Lower leg skin (tissue), 4 donors: ENCODE results near the gene PLA2G2D. TPM values are rescaled to one million over a fixed set of nuclear protein-coding genes. Genes with fewer than 3 reads are reported as not detected.

ENCODE experiments used
- DNase-seq, 2 donors: peaks; one replicate each; pipeline ENCODE4 v3.0.0-alpha.2; 2019; ENCODE audit warnings: low spot score in 2 of 2
- H3K4me3 ChIP-seq: fragments of 200-600 bp; sonication (generic); 2 replicates; pipeline ENCODE4 v1.5.1; 2017; ENCODE audit warnings: mild to moderate bottlenecking, low read depth; ENCODE audit not compliant: poor library complexity, severe bottlenecking
- POLR2A ChIP-seq, 2 donors: fragments of 450-650 bp; IDR thresholded peaks; one replicate each; pipeline ENCODE4 v1.6.1; 2016 to 2017; ENCODE audit warnings: antibody characterized with exemption in 2 of 2, mild to moderate bottlenecking in 1 of 2, moderate library complexity in 1 of 2
- WGBS, 2 donors: methylation state at CpG; one replicate each; pipeline ENCODE4 v1.1.5; 2018; 5-methylcytosine and 5-hydroxymethylcytosine counted together
- intact Hi-C: fragments of 100-400 bp; cut with DNase I; formaldehyde crosslinking; loops from one replicate; pipeline ENCODE4 v1.15.0; 2023; ENCODE audit warnings: low total_unique reads
- total RNA-seq, 4 donors: library from RNA; depleted of rRNA; stranded (reverse); fragments of >200 nt; gene quantifications; one replicate each; pipeline ENCODE4 v1.1.0, GENCODE V29; 2016
- TF ChIP-seq, protein P1 (sequence below), 3 donors: fragments of 450-650 bp; IDR thresholded peaks; one replicate each; pipeline ENCODE4 v1.5.1; 2016; ENCODE audit warnings: antibody characterized with exemption in 3 of 3, mild to moderate bottlenecking in 3 of 3, moderate library complexity in 2 of 3

PLA2G2D gene, protein sequence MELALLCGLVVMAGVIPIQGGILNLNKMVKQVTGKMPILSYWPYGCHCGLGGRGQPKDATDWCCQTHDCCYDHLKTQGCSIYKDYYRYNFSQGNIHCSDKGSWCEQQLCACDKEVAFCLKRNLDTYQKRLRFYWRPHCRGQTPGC
- not detected for total RNA-seq

DNA sequence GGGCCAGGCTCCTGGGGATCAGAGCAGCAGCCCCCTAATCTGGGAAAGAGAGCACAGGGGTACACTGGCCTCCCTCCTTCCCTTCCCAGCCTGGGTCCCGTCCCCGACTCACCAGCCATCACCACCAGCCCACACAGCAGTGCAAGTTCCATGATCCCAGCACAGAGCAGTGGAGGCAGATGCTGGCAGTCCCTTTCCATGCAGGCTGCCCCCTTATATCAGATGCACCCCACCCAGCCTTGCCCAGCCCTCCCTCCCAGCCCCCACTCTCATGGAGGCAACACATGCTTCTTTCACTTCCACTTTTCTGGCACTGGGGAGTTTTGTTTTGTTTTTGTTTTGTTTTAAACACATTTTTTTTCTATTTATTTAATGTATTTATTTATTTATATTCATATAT, at the start of gene PLA2G2D:
TSS of gene PLA2G2D (minus strand) at position 190 of the 400 bp plus-strand sequence. CDS start at position 152, 38 bp downstream.
- no peak for DNase-seq
- no peak within 1 kb of the TSS for H3K4me3 ChIP-seq
- 89 to 100% methylated on average over 2 of the region's 2 CpGs for WGBS, 2 donors
- no peak for TF ChIP-seq POLR2A (IDR thresholded peaks at IDR 0.05)
- TF ChIP-seq, protein P1, sequence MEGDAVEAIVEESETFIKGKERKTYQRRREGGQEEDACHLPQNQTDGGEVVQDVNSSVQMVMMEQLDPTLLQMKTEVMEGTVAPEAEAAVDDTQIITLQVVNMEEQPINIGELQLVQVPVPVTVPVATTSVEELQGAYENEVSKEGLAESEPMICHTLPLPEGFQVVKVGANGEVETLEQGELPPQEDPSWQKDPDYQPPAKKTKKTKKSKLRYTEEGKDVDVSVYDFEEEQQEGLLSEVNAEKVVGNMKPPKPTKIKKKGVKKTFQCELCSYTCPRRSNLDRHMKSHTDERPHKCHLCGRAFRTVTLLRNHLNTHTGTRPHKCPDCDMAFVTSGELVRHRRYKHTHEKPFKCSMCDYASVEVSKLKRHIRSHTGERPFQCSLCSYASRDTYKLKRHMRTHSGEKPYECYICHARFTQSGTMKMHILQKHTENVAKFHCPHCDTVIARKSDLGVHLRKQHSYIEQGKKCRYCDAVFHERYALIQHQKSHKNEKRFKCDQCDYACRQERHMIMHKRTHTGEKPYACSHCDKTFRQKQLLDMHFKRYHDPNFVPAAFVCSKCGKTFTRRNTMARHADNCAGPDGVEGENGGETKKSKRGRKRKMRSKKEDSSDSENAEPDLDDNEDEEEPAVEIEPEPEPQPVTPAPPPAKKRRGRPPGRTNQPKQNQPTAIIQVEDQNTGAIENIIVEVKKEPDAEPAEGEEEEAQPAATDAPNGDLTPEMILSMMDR (IDR thresholded peaks at IDR 0.05) = no peak
- intact Hi-C loops = no loop called here

DNA sequence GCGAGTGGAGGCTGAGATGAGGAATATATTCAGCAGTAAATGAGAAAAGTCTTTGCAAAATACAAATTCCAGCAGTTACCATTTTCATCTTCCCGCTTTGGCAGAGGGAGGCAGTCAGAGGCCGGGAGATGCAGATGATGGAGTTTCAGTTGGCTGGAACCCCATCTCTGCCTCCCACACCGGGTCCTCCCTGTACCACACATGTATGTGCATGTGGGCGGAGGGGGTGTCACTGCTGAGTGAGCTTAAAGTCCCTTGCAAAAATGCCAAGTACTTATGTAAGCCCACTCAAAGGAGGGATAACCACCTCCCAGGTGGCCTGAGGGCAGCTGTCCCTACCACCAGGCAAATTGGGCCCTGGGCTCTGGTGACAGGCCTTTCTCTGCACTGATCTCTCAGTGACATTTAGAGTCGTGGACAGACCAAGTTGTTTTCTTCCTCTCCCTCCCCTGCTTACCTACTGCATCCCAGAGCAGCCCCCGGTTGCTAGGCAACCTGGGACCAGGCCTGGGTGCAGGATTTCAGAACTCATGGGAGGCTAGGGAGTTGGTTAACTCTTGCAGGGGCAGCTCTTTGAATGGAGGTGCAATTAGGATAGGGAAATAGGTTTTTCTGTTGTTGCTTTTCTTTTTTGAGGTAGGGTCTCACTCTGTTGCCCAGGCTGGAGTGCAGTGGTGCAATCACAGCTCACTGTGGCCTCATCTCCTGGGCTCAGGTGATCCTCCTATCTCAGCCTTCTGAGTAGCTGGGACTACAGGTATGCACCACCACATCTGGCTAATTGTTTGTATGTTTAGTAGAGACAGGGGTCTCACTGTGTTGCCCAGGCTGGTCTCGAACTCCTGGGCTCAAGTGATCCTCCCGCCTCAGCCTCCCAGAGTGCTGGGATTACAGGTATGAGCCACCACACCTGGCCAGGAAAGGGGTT, 49.5 kb upstream of the PLA2G2D start:
- TF ChIP-seq, protein P1 (IDR thresholded peaks at IDR 0.05) = no peak
- no peak for TF ChIP-seq POLR2A (IDR thresholded peaks at IDR 0.05)
- DNase-seq = no peak
- WGBS, 2 donors = 66 to 76% methylated on average over 9 of the region's 9 CpGs
- no peak overlapping the region for H3K4me3 ChIP-seq
- intact Hi-C loops = no loop called here

GRCh38 chr1:20167126-20167525, 47.8 kb upstream of the PLA2G2D start:
- intact Hi-C loops = no loop called here
- 81 to 86% methylated on average over 8 of the region's 8 CpGs for WGBS, 2 donors
- no peak overlapping the region for H3K4me3 ChIP-seq
- no peak for DNase-seq
- TF ChIP-seq, protein P1 (IDR thresholded peaks at IDR 0.05) = no peak
- TF ChIP-seq POLR2A (IDR thresholded peaks at IDR 0.05) = no peak

GRCh38 chr1:20166051-20166450, 46.7 kb upstream of the PLA2G2D start:
- 35 to 44% methylated on average over 17 of the region's 17 CpGs for WGBS, 2 donors
- no peak for DNase-seq
- intact Hi-C loops = no loop called here
- TF ChIP-seq, protein P1 (IDR thresholded peaks at IDR 0.05) = no peak
- no peak for TF ChIP-seq POLR2A (IDR thresholded peaks at IDR 0.05)
- H3K4me3 ChIP-seq = no peak overlapping the region

GRCh38 chr1:20165522-20165951, 46.2 kb upstream of the PLA2G2D start:
- WGBS, 2 donors = 77 to 83% methylated on average over 16 of the region's 16 CpGs
- TF ChIP-seq, protein P1 (IDR thresholded peaks at IDR 0.05) = no peak
- TF ChIP-seq POLR2A (IDR thresholded peaks at IDR 0.05) = no peak
- H3K4me3 ChIP-seq = no peak overlapping the region
- intact Hi-C loops = no loop called here
- DNase-seq = no peak
